DND-41 (cell line): Measurements from ENCODE around the gene CYBA.

Experiments
- ATAC-seq: fragments of 200-7000 bp; cut with Tn5 transposase; 3 replicates; pipeline ENCODE4 v1.9.1; 2021; ENCODE audit warnings: low read depth; ENCODE audit not compliant: insufficient read depth
- DNase-seq: peaks from one replicate; pipeline ENCODE4 v3.0.0-alpha.2; 2020
- H2AFZ ChIP-seq: 2 replicates; pipeline ENCODE4 v1.6.0; 2012; ENCODE audit warnings: low read depth, low read length
- H3K27ac ChIP-seq: 2 replicates; pipeline ENCODE4 v1.5.1; 2012; ENCODE audit warnings: low read length, inconsistent platforms
- H3K27me3 ChIP-seq: fragments of 200-600 bp; sonication (generic); 2 replicates; pipeline ENCODE4 v1.6.0; 2012; ENCODE audit warnings: low read length, mild to moderate bottlenecking, inconsistent platforms; ENCODE audit not compliant: insufficient read depth, poor library complexity
- H3K36me3 ChIP-seq: 2 replicates; pipeline ENCODE4 v1.5.1; 2012; ENCODE audit warnings: low read length, inconsistent platforms; ENCODE audit not compliant: insufficient read depth
- H3K4me1 ChIP-seq: 2 replicates; pipeline ENCODE4 v1.5.1; 2012; ENCODE audit warnings: mild to moderate bottlenecking, low read length; ENCODE audit not compliant: insufficient read depth
- H3K4me2 ChIP-seq: 2 replicates; pipeline ENCODE4 v1.6.0; 2012; ENCODE audit warnings: mild to moderate bottlenecking, moderate library complexity, low read length, inconsistent platforms; ENCODE audit not compliant: insufficient read depth
- H3K4me3 ChIP-seq, 2 experiments: fragments of 200-600 bp in 1 of 2; shearing (Covaris generic) in 1 of 2; 2 replicates each; pipeline ENCODE4 v1.5.1; 2012 to 2016; ENCODE audit warnings: inconsistent platforms in 2 of 2, low read length in 2 of 2, mild to moderate bottlenecking in 2 of 2, low read depth in 1 of 2, moderate library complexity in 1 of 2
- H3K79me2 ChIP-seq: 2 replicates; pipeline ENCODE4 v1.6.0; 2012; ENCODE audit warnings: low read length, inconsistent platforms; ENCODE audit not compliant: insufficient read depth
- H3K9ac ChIP-seq: 2 replicates; pipeline ENCODE4 v1.6.0; 2012; ENCODE audit warnings: low read depth, mild to moderate bottlenecking, inconsistent platforms, low read length, moderate library complexity
- H3K9me3 ChIP-seq: 2 replicates; pipeline ENCODE4 v1.5.1; 2012; ENCODE audit warnings: low read length, moderate library complexity, mild to moderate bottlenecking, inconsistent platforms; ENCODE audit not compliant: insufficient read depth, severe bottlenecking
- H4K20me1 ChIP-seq: 2 replicates; pipeline ENCODE4 v1.6.0; 2012; ENCODE audit warnings: low read length; ENCODE audit not compliant: insufficient read depth
- EZH2 ChIP-seq: IDR thresholded peaks from 3 replicates; pipeline ENCODE4 v1.6.1; 2012; ENCODE audit warnings: borderline replicate concordance, low read depth, mild to moderate bottlenecking, moderate library complexity, low read length, inconsistent platforms; ENCODE audit not compliant: severe bottlenecking
- TF ChIP-seq, protein P1 (sequence below): IDR thresholded peaks from 2 replicates; pipeline ENCODE4 v1.5.1; 2012; ENCODE audit warnings: borderline replicate concordance, low read length, moderate library complexity, mild to moderate bottlenecking; ENCODE audit not compliant: poor library complexity, severe bottlenecking; ENCODE audit errors: extremely low read depth

CYBA gene

DNA sequence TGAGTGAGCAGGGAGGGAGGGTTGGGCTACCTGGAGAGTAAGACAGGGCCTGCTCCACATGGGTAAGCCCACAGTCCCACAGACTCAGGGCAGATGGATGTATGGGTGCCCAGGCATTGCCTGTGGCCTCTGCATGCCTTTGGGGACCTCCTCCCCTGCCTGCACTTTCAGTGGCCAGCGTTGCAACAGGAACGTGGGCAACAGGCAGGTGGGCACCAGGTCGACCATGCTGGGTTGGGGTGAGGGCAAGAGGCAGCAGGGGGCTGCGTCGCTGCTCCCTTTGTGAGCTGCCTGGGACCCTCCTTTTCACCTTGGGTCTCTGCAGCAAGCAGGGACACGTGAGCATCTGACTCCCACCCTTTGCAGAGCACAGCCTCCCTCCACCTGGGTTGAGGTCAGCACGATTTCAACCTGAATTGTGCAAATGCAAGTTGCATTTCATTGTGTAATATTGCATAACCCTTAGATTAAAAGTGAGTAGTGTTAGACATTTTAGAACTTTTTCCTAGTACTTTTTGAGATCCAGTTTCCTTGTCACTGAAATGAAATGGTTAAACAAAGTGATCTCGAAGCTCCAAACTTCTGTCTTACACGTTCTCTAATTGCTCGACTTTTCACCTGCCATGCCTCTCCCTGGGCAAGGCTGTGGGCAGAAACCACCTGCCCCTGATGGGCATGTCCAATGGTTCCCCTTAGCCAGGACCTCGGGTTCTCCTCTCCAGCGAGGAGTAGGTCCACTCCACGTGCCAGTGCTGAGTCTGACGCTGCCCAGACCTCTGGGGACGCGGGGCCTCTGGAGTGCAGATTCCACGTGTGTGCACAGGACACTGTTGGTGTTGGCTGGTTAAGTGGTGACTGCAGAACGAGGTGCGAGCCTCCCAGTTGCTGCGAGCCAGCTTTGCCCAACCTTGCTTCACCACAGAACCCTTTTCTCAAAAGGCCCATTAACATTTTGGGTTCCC is 45.4 kb downstream of the CYBA start:
- no peaks in the 10 kb centered on the region for H3K9me3 ChIP-seq
- no peak overlapping the region for H2AFZ ChIP-seq
- H3K4me1 ChIP-seq = no peaks in the 10 kb centered on the region
- no peaks in the 10 kb centered on the region for H3K27me3 ChIP-seq
- H3K4me2 ChIP-seq = no peak overlapping the region
- no peak overlapping the region for H3K27ac ChIP-seq
- no peak overlapping the region for H3K9ac ChIP-seq
- DNase-seq (no peak), ATAC-seq (no peak)
- peaks cover 29% of the 10 kb centered on the region for H4K20me1 ChIP-seq
- peaks cover 87% of the 10 kb centered on the region for H3K36me3 ChIP-seq
- peaks cover 38% of the 10 kb centered on the region for H3K79me2 ChIP-seq
- TF ChIP-seq, protein P1, sequence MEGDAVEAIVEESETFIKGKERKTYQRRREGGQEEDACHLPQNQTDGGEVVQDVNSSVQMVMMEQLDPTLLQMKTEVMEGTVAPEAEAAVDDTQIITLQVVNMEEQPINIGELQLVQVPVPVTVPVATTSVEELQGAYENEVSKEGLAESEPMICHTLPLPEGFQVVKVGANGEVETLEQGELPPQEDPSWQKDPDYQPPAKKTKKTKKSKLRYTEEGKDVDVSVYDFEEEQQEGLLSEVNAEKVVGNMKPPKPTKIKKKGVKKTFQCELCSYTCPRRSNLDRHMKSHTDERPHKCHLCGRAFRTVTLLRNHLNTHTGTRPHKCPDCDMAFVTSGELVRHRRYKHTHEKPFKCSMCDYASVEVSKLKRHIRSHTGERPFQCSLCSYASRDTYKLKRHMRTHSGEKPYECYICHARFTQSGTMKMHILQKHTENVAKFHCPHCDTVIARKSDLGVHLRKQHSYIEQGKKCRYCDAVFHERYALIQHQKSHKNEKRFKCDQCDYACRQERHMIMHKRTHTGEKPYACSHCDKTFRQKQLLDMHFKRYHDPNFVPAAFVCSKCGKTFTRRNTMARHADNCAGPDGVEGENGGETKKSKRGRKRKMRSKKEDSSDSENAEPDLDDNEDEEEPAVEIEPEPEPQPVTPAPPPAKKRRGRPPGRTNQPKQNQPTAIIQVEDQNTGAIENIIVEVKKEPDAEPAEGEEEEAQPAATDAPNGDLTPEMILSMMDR = no peak
- TF ChIP-seq EZH2 = no peak
- H3K4me3 ChIP-seq = no peak overlapping the region

DNA sequence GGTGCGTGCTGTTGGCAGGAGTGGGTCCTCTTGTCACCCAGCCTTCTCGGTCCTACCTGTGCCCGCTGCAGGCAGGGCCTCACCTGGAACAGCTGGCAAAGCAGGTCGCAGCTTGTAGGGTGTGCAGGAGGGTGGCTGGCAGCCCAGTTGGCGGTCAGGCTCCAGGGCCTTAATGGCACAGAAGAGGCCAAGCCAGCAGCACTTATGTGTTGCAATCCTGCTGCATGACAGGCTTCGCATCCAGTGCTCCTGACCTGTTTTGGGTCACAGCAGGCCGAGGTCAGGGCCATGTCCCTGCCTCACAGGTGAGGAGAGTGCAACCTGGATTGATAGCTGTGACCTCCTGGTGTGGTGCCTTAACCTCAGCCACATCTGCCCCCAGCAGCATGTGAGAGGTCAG is 48.8 kb downstream of the CYBA start:
- Histone ChIP-seq H2AFZ (no peak overlapping the region), H3K4me2 (no peak overlapping the region), H3K9me3 (no peaks in the 10 kb centered on the region), H3K36me3 (peaks cover 89% of the 10 kb centered on the region), H3K9ac (no peak overlapping the region), H3K4me3 (no peak overlapping the region), H3K27me3 (no peaks in the 10 kb centered on the region), H3K79me2 (peaks cover 36% of the 10 kb centered on the region), H3K4me1 (no peaks in the 10 kb centered on the region), H4K20me1 (peaks cover 39% of the 10 kb centered on the region), H3K27ac (no peak overlapping the region)
- TF ChIP-seq, protein P1 = no peak
- TF ChIP-seq EZH2 = no peak
- no peak for DNase-seq
- ATAC-seq = no peak

DNA sequence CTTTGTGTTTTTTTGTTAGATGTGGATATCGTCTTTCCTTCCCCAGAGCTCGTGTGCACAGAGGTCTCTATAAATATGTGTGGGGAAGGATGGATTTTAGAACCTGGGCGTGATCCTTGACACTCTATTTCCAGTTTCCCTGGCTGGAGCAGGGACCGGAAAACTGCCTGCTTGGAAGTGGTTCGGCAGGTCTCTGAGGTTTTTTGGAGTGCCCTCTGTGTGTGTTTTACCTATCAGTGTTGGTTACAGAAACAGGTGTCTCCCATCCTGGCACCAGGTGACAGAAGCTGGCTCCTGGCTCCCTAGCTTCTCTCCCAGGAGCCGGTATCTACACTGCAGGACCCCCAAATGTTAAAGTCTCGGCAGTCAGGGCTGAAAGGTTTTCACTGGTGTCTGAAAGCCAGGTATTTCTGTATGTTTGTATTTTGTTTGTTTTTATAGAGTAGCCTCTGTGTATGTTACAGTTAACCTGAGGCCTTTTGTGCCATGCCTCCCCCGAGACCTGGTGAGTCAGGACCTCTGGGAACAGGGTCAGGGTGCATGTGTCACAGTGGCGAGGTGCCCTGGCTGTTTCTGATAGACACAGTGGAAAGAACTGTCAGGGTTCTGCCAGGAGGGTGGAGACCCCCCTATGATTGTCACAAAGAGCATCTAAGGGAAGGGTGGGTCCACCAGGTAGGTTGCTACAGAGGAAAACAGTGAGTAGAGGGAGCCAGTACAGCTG is 49.4 kb downstream of the CYBA start:
- no peaks in the 10 kb centered on the region for H3K9me3 ChIP-seq
- TF ChIP-seq, protein P1 = no peak
- no peak for TF ChIP-seq EZH2
- peaks cover 36% of the 10 kb centered on the region for H3K79me2 ChIP-seq
- H3K27ac ChIP-seq = no peak overlapping the region
- no peak for DNase-seq
- peaks cover 84% of the 10 kb centered on the region for H3K36me3 ChIP-seq
- no peak overlapping the region for H3K4me2 ChIP-seq
- H4K20me1 ChIP-seq = peaks cover 35% of the 10 kb centered on the region
- H3K4me3 ChIP-seq = no peak overlapping the region
- ATAC-seq = no peak
- H3K4me1 ChIP-seq = no peaks in the 10 kb centered on the region
- H2AFZ ChIP-seq = no peak overlapping the region
- no peak overlapping the region for H3K9ac ChIP-seq
- H3K27me3 ChIP-seq = no peaks in the 10 kb centered on the region
